HCT116 (cell line): ENCODE results near the gene TYRO3. TPM values are rescaled to one million over a fixed set of nuclear protein-coding genes. Genes with fewer than 3 reads are reported as not detected.

Experiments used
- ATAC-seq: fragments of 200-7000 bp; cut with Tn5 transposase; 2 replicates; pipeline ENCODE4 v1.9.1; 2020; ENCODE audit warnings: mild to moderate bottlenecking, moderate library complexity
- BruUV-seq: library from RNA; stranded (reverse); fragments of 400-500 nt; replicated peaks from 2 replicates; lab custom pipeline; 2021; lab: Mats Ljungman, UMichigan
- CTCF ChIA-PET: fragments of 300-600 bp; sonication (Branson Sonifier 250); formaldehyde crosslinking; loops from one replicate; lab custom pipeline; 2021; ENCODE audit warnings: antibody characterized with exemption; lab: Charles Lee
- POLR2A ChIA-PET: fragments of 300-600, 350-600 bp; sonication (Branson Sonifier 250); formaldehyde crosslinking; loops from one replicate; lab custom pipeline; 2021; ENCODE audit warnings: antibody characterized with exemption; lab: Charles Lee
- RAD21 ChIA-PET, 2 experiments: fragments of 300-600 bp; sonication (Branson Sonifier 250); formaldehyde crosslinking; loops; one replicate each; lab custom pipeline; 2023; ENCODE audit warnings: low total read pairs in 2 of 2; ENCODE audit not compliant: uncharacterized antibody in 2 of 2, unreplicated experiment in 2 of 2, low non-redundant PET in 1 of 2; lab: Charles Lee
- DNase-seq: peaks from one replicate; pipeline ENCODE4 v3.0.0-alpha.2; 2010; ENCODE audit warnings: low read depth, low spot score
- H2AFZ ChIP-seq: fragments of 200-600 bp; shearing (Covaris generic), sonication (generic); 2 replicates; pipeline ENCODE4 v1.6.1; 2017; ENCODE audit warnings: low read depth, mixed run types, mixed read lengths, antibody characterized with exemption, low read length; ENCODE audit not compliant: poor library complexity, severe bottlenecking
- H3K27ac ChIP-seq: 2 replicates; pipeline ENCODE4 v1.5.1; 2012; ENCODE audit warnings: low read depth, low read length
- H3K27me3 ChIP-seq: fragments of 200-600 bp; sonication (generic); 2 replicates; pipeline ENCODE4 v1.6.1; 2016; ENCODE audit warnings: mixed run types, low read length, mixed read lengths; ENCODE audit not compliant: insufficient read depth
- H3K36me3 ChIP-seq, 2 experiments: fragments of 200-500 bp in 1 of 2; fragments of 200-600 bp in 1 of 2; sonication (Bioruptor generic) in 1 of 2; sonication (generic) in 1 of 2; 2 replicates each; pipeline versions ENCODE4 v1.5.1 to v1.6.1; 2014 to 2016; ENCODE audit warnings: low read length in 2 of 2, inconsistent platforms in 1 of 2, mixed read lengths in 1 of 2, mixed run types in 1 of 2; ENCODE audit not compliant: insufficient read depth in 2 of 2, control insufficient read depth in 1 of 2
- H3K4me1 ChIP-seq, 2 experiments: fragments of 200-600 bp in 1 of 2; sonication (generic) in 1 of 2; 2 replicates each; pipeline versions ENCODE4 v1.5.1 to v1.6.1; 2012 to 2017; ENCODE audit warnings: low read length in 2 of 2, inconsistent platforms in 1 of 2, mild to moderate bottlenecking in 1 of 2, mixed read lengths in 1 of 2, mixed run types in 1 of 2, moderate library complexity in 1 of 2; ENCODE audit not compliant: insufficient read depth in 2 of 2, control insufficient read depth in 1 of 2
- H3K4me2 ChIP-seq: fragments of 200-600 bp; sonication (generic); 2 replicates; pipeline ENCODE4 v1.6.1; 2017; ENCODE audit warnings: mixed run types, low read length, mixed read lengths
- H3K4me3 ChIP-seq, 2 experiments: fragments of 200-600 bp in 1 of 2; sonication (generic) in 1 of 2; replicated peaks in 1 of 2; 2 replicates each; pipeline ENCODE4 v1.5.1; 2011 to 2016; ENCODE audit warnings: low read length in 2 of 2, control low read depth in 1 of 2, low read depth in 1 of 2, mild to moderate bottlenecking in 1 of 2, mixed read lengths in 1 of 2, mixed run types in 1 of 2
- H3K79me2 ChIP-seq: fragments of 200-600 bp; sonication (generic); 2 replicates; pipeline ENCODE4 v1.6.1; 2017; ENCODE audit warnings: mild to moderate bottlenecking, mixed run types, low read length, moderate library complexity, mixed read lengths; ENCODE audit not compliant: insufficient read depth
- H3K9ac ChIP-seq: fragments of 200-600 bp; sonication (generic); 2 replicates; pipeline ENCODE4 v1.6.1; 2016; ENCODE audit warnings: low read length, mixed read lengths
- H3K9me2 ChIP-seq: fragments of 200-600 bp; sonication (generic), shearing (Covaris generic); 2 replicates; pipeline ENCODE4 v1.6.1; 2017; ENCODE audit warnings: mixed run types, mild to moderate bottlenecking, moderate library complexity; ENCODE audit not compliant: insufficient read depth
- H3K9me3 ChIP-seq, 2 experiments: fragments of 200-500 bp in 1 of 2; fragments of 200-600 bp in 1 of 2; sonication (Bioruptor generic) in 1 of 2; sonication (generic) in 1 of 2; 2 replicates each; pipeline ENCODE4 v1.6.1; 2014 to 2017; ENCODE audit warnings: low read length in 2 of 2, mixed read lengths in 2 of 2, inconsistent platforms in 1 of 2, low read depth in 1 of 2, mild to moderate bottlenecking in 1 of 2, mixed run types in 1 of 2, moderate library complexity in 1 of 2; ENCODE audit not compliant: control insufficient read depth in 1 of 2, insufficient read depth in 1 of 2
- H4K20me1 ChIP-seq: fragments of 200-600 bp; sonication (generic), shearing (Covaris generic); 2 replicates; pipeline ENCODE4 v1.6.1; 2017; ENCODE audit warnings: mixed run types, mild to moderate bottlenecking, moderate library complexity; ENCODE audit not compliant: insufficient read depth
- ATF3 ChIP-seq: IDR thresholded peaks from 2 replicates; pipeline ENCODE4 v1.6.1; 2012
- CBX3 ChIP-seq: IDR thresholded peaks from 2 replicates; pipeline ENCODE4 v1.6.1; 2012; ENCODE audit warnings: low read depth
- CEBPB ChIP-seq: IDR thresholded peaks from 2 replicates; pipeline ENCODE4 v1.6.1; 2012; ENCODE audit warnings: low read depth
- CTCF ChIP-seq, 3 experiments: fragments of 200-600 bp in 1 of 3; sonication (generic) in 1 of 3; IDR thresholded peaks in 2 of 3; conservative IDR thresholded peaks in 1 of 3; 2 replicates each; pipeline ENCODE4 v1.5.1; 2012 to 2017; ENCODE audit warnings: low read depth in 2 of 3, low read length in 2 of 3, antibody characterized with exemption in 1 of 3, borderline replicate concordance in 1 of 3, control low read depth in 1 of 3, mild to moderate bottlenecking in 1 of 3, mixed read lengths in 1 of 3, mixed run types in 1 of 3, moderate library complexity in 1 of 3; ENCODE audit not compliant: insufficient read depth in 1 of 3
- EZH2 ChIP-seq: fragments of 200-600 bp; sonication (generic); IDR thresholded peaks from 2 replicates; pipeline ENCODE4 v1.6.1; 2017; ENCODE audit warnings: antibody characterized with exemption, mixed run types
- EZH2phosphoT487 ChIP-seq: fragments of 200-600 bp; IDR thresholded peaks from 2 replicates; pipeline ENCODE4 v1.6.1; 2018; ENCODE audit warnings: antibody characterized with exemption, borderline replicate concordance
- FOSL1 ChIP-seq: IDR thresholded peaks from 2 replicates; pipeline ENCODE4 v1.6.1; 2012; ENCODE audit warnings: low read depth
- MAX ChIP-seq: IDR thresholded peaks from 2 replicates; pipeline ENCODE4 v1.6.1; 2012
- POLR2A ChIP-seq: IDR thresholded peaks from 2 replicates; pipeline ENCODE4 v1.7.0; 2011; ENCODE audit warnings: borderline replicate concordance; ENCODE audit not compliant: insufficient read depth, insufficient read length; ENCODE audit errors: extremely low read depth
- POLR2AphosphoS5 ChIP-seq: IDR thresholded peaks from 2 replicates; pipeline ENCODE4 v1.6.1; 2011; ENCODE audit warnings: mild to moderate bottlenecking, low read depth, low read length, moderate library complexity
- REST ChIP-seq: IDR thresholded peaks from 2 replicates; pipeline ENCODE4 v1.6.1; 2012; ENCODE audit warnings: low read depth
- SIN3A ChIP-seq: IDR thresholded peaks from 2 replicates; pipeline ENCODE4 v1.6.1; 2012; ENCODE audit warnings: low read depth
- SP1 ChIP-seq: IDR thresholded peaks from 2 replicates; pipeline ENCODE4 v1.6.1; 2012; ENCODE audit warnings: low read depth
- SRF ChIP-seq: IDR thresholded peaks from 2 replicates; pipeline ENCODE4 v1.6.1; 2012; ENCODE audit warnings: low read depth
- TCF7L2 ChIP-seq: IDR thresholded peaks from 2 replicates; pipeline ENCODE4 v1.7.0; 2011; ENCODE audit warnings: borderline replicate concordance, inconsistent platforms; ENCODE audit not compliant: insufficient read depth, insufficient read length; ENCODE audit errors: extremely low read depth
- YY1 ChIP-seq: IDR thresholded peaks from 2 replicates; pipeline ENCODE4 v1.6.1; 2011; ENCODE audit warnings: low read length, low read depth, moderate library complexity, mild to moderate bottlenecking; ENCODE audit not compliant: insufficient replicate concordance; ENCODE audit errors: extremely low read depth
- ZBTB33 ChIP-seq: IDR thresholded peaks from 2 replicates; pipeline ENCODE4 v1.6.1; 2011; ENCODE audit warnings: mild to moderate bottlenecking, low read length, moderate library complexity; ENCODE audit not compliant: insufficient replicate concordance; ENCODE audit errors: extremely low read depth
- ZFX ChIP-seq: fragments of 450-650 bp; IDR thresholded peaks from 2 replicates; pipeline ENCODE4 v1.6.1; 2017
- ZNF274 ChIP-seq: fragments of 200-500 bp; sonication (Bioruptor generic); IDR thresholded peaks from 2 replicates; pipeline ENCODE4 v1.6.1; 2014; ENCODE audit warnings: mild to moderate bottlenecking, low read depth, low read length, inconsistent platforms
- intact Hi-C: fragments of 100-400 bp; cut with micrococcal nuclease; formaldehyde crosslinking; loops from 2 replicates; pipeline ENCODE4 v1.10.0; 2022
- total RNA-seq: library from RNA; stranded (reverse); gene quantifications from one replicate; pipeline ENCODE4 v1.2.1, GENCODE V29; 2021; ENCODE audit not compliant: unreplicated experiment

Gene TYRO3
- total RNA-seq, 1 experiment from 2014 or later, result 34.6 TPM

- no peak overlapping the region for H3K4me2 ChIP-seq
- no peaks in the 10 kb centered on the region for H3K4me1 ChIP-seq
- no peak for ATAC-seq
- ChIA-PET CTCF (no interaction called here), POLR2A (no interaction called here), RAD21 (no interaction called here)
- no peak overlapping the region for H3K27ac ChIP-seq
- no peaks in the 10 kb centered on the region for H3K9me3 ChIP-seq
- H3K79me2 ChIP-seq, result no peaks in the 10 kb centered on the region
- no peak overlapping the region for H2AFZ ChIP-seq
- H3K9ac ChIP-seq, result no peak overlapping the region
- no peak overlapping the region for H3K4me3 ChIP-seq
- intact Hi-C loops, result no loop called here
- no peak for DNase-seq
- no TSS peak for BruUV-seq
- H3K27me3 ChIP-seq, result no peaks in the 10 kb centered on the region
- no peaks in the 10 kb centered on the region for H3K36me3 ChIP-seq
- TF ChIP-seq FOSL1 (no peak), ZNF274 (no peak), SRF (no peak), REST (no peak), CEBPB (no peak), POLR2A (no peak), SP1 (no peak), CTCF (IDR thresholded peaks at IDR 0.05 in 2 of 3, conservative IDR thresholded peaks at IDR 0.05 in 1 of 3; ENCODE audit: borderline replicate concordance in 1 of 3, insufficient read depth in 1 of 3, low read depth in 2 of 3, low read length in 2 of 3) (no peak), ZBTB33 (no peak), ATF3 (no peak), EZH2phosphoT487 (no peak), TCF7L2 (no peak), POLR2AphosphoS5 (no peak), CBX3 (no peak), EZH2 (no peak), MAX (no peak), SIN3A (no peak), YY1 (no peak), ZFX (no peak)
- H4K20me1 ChIP-seq, result no peaks in the 10 kb centered on the region
- no peaks in the 10 kb centered on the region for H3K9me2 ChIP-seq
Measured at GRCh38 chr15:41627203-41627602, 68.2 kb downstream of the TYRO3 start.
